ENCODE results near the gene LTK.

LTK gene

GRCh38 chr15:41553731-41554130, 40.1 kb upstream of the LTK start:
- no peaks in the 10 kb centered on the region for H4K20me1 ChIP-seq (ENCODE audit: insufficient read depth, low read length)
- H3F3A ChIP-seq (ENCODE audit: insufficient read depth, low read length): peaks cover 9% of the 10 kb centered on the region
- no peak overlapping the region for H3K4me2 ChIP-seq (ENCODE audit: low read depth, low read length)
- no peak overlapping the region for H3K4me3 ChIP-seq (ENCODE audit: low read length)
- no peaks in the 10 kb centered on the region for H3K9me3 ChIP-seq (replicated peaks; ENCODE audit: insufficient read depth, low read length)
- no peak overlapping the region for H3K27ac ChIP-seq (ENCODE audit: low read length)
- H3K9me2 ChIP-seq (replicated peaks; ENCODE audit: insufficient read depth, low read length): no peaks in the 10 kb centered on the region
- H3K36me3 ChIP-seq (replicated peaks; ENCODE audit: insufficient read depth, low read length): no peaks in the 10 kb centered on the region
- peaks cover 9% of the 10 kb centered on the region for H3K4me1 ChIP-seq (ENCODE audit: low read length)
- no peak for TF ChIP-seq CTCF (IDR thresholded peaks at IDR 0.05; ENCODE audit: low read length)
- no peak for TF ChIP-seq EZH2 (optimal IDR thresholded peaks at IDR 0.05; ENCODE audit: low read depth, low read length)
- TF ChIP-seq EZH2phosphoT487 (IDR thresholded peaks at IDR 0.05; ENCODE audit: low read length): no peak
- no peak overlapping the region for H3K9ac ChIP-seq (ENCODE audit: low read length)
- no peak for DNase-seq
- no peaks in the 10 kb centered on the region for H3K79me2 ChIP-seq (ENCODE audit: low read length)
- no peak overlapping the region for H2AFZ ChIP-seq (ENCODE audit: low read length)
- no peaks in the 10 kb centered on the region for H3K27me3 ChIP-seq (replicated peaks; ENCODE audit: insufficient read depth, low read length)

GRCh38 chr15:41550066-41550775, 36.6 kb upstream of the LTK start:
- no peak overlapping the region for H3K4me3 ChIP-seq (ENCODE audit: low read length)
- H3K4me2 ChIP-seq (ENCODE audit: low read depth, low read length): no peak overlapping the region
- H3K27me3 ChIP-seq (replicated peaks; ENCODE audit: insufficient read depth, low read length): no peaks in the 10 kb centered on the region
- H3K9ac ChIP-seq (ENCODE audit: low read length): no peak overlapping the region
- no peak for TF ChIP-seq EZH2 (optimal IDR thresholded peaks at IDR 0.05; ENCODE audit: low read depth, low read length)
- TF ChIP-seq CTCF (IDR thresholded peaks at IDR 0.05; ENCODE audit: low read length): no peak
- no peak for TF ChIP-seq EZH2phosphoT487 (IDR thresholded peaks at IDR 0.05; ENCODE audit: low read length)
- no peak overlapping the region for H3K27ac ChIP-seq (ENCODE audit: low read length)
- no peaks in the 10 kb centered on the region for H4K20me1 ChIP-seq (ENCODE audit: insufficient read depth, low read length)
- no peaks in the 10 kb centered on the region for H3K9me2 ChIP-seq (replicated peaks; ENCODE audit: insufficient read depth, low read length)
- H3K4me1 ChIP-seq (ENCODE audit: low read length): no peaks in the 10 kb centered on the region
- H3K9me3 ChIP-seq (replicated peaks; ENCODE audit: insufficient read depth, low read length): no peaks in the 10 kb centered on the region
- no peak for DNase-seq
- no peaks in the 10 kb centered on the region for H3K79me2 ChIP-seq (ENCODE audit: low read length)
- no peak overlapping the region for H2AFZ ChIP-seq (ENCODE audit: low read length)
- no peaks in the 10 kb centered on the region for H3K36me3 ChIP-seq (replicated peaks; ENCODE audit: insufficient read depth, low read length)
- no peaks in the 10 kb centered on the region for H3F3A ChIP-seq (ENCODE audit: insufficient read depth, low read length)

DNA sequence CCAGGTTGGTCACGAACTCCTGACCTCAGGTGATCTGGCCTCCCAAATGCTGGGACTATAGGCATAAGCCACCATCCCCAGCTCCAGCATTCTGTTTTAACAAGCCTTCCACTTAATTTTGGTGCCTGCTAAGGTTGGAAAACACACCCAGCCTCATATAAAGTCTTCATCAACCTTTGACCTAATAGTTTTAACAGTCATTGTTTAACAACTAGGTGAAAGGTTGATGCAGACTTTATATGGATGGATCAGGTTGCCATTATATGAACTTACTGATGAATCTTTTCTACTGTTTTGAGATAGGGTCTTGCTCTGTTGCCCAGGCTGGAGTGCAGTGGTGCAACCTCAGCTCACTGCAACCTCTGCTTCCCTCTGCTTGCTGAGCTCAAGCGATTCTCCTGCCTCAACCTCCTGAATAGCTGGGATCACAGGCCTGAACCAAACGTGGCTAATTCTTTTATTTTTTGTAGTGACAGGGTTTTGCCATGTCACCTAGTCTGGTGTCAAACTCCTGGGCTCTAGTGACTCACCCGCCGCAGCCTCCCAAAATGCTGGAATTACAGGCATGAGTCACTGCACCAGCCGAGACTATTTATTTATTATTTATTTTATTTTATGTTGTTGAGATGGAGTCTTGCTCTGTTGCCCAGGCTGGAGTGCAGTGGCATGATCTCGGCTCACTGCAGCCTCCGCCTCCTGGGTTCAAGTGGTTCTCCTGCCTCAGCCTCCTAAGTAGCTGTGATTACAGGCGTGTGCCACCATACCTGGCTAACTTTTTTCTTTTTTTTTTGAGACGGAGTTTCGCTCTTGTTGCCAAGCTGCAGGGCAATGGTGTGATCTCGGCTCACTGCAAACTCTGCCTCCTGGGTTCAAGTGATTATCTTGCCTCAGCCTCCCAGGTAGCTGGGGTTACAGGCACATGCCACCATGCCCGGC, 33.5 kb upstream of the LTK start:
- Histone ChIP-seq H3K9me3 (replicated peaks; ENCODE audit: insufficient read depth, low read length) (no peaks in the 10 kb centered on the region), H3K4me1 (ENCODE audit: low read length) (no peaks in the 10 kb centered on the region), H3K9me2 (replicated peaks; ENCODE audit: insufficient read depth, low read length) (no peaks in the 10 kb centered on the region), H3F3A (ENCODE audit: insufficient read depth, low read length) (no peaks in the 10 kb centered on the region), H3K27ac (ENCODE audit: low read length) (no peak overlapping the region), H3K4me2 (ENCODE audit: low read depth, low read length) (no peak overlapping the region), H3K36me3 (replicated peaks; ENCODE audit: insufficient read depth, low read length) (no peaks in the 10 kb centered on the region), H2AFZ (ENCODE audit: low read length) (no peak overlapping the region), H4K20me1 (ENCODE audit: insufficient read depth, low read length) (no peaks in the 10 kb centered on the region), H3K27me3 (replicated peaks; ENCODE audit: insufficient read depth, low read length) (no peaks in the 10 kb centered on the region), H3K4me3 (ENCODE audit: low read length) (no peak overlapping the region), H3K9ac (ENCODE audit: low read length) (no peak overlapping the region), H3K79me2 (ENCODE audit: low read length) (peaks cover 15% of the 10 kb centered on the region)
- TF ChIP-seq EZH2phosphoT487 (IDR thresholded peaks at IDR 0.05; ENCODE audit: low read length): no peak
- DNase-seq: no peak

Measured in MM.1S (cell line).